Endodermal cell (in vitro differentiated cells): ENCODE results near the gene GDF15. TPM values are rescaled to one million over a fixed set of nuclear protein-coding genes. Genes with fewer than 3 reads are reported as not detected.

Experiments used
- DNase-seq: peaks from one replicate; pipeline ENCODE4 v3.0.0-alpha.2; 2017
- H3K27ac ChIP-seq: 2 replicates; pipeline ENCODE4 v1.5.1; 2013; ENCODE audit warnings: mild to moderate bottlenecking, low read depth, low read length, moderate library complexity
- H3K27me3 ChIP-seq: 2 replicates; pipeline ENCODE4 v1.6.1; 2013; ENCODE audit warnings: mild to moderate bottlenecking, low read length, moderate library complexity; ENCODE audit not compliant: insufficient read depth, control insufficient read depth, poor library complexity, severe bottlenecking
- H3K36me3 ChIP-seq: 2 replicates; pipeline ENCODE4 v1.7.0; 2013; ENCODE audit warnings: mild to moderate bottlenecking, low read length, moderate library complexity; ENCODE audit not compliant: control insufficient read depth, insufficient read depth
- H3K4me1 ChIP-seq: one replicate; pipeline ENCODE4 v1.7.0; 2013; ENCODE audit warnings: low read length; ENCODE audit not compliant: control insufficient read depth, insufficient read depth
- H3K4me3 ChIP-seq: 2 replicates; pipeline ENCODE4 v1.5.1; 2013; ENCODE audit warnings: mild to moderate bottlenecking, low read length, moderate library complexity
- H3K9ac ChIP-seq: 2 replicates; pipeline ENCODE4 v1.6.1; 2013; ENCODE audit warnings: mild to moderate bottlenecking, low read length, moderate library complexity; ENCODE audit not compliant: poor library complexity, severe bottlenecking; ENCODE audit errors: extremely low read depth
- H3K9me3 ChIP-seq: 2 replicates; pipeline ENCODE4 v1.6.1; 2013; ENCODE audit warnings: mild to moderate bottlenecking, low read length, moderate library complexity; ENCODE audit not compliant: control insufficient read depth
- H3K27ac Mint-ChIP-seq: 2 replicates; pipeline ENCODE4 v1.8.0; 2020; ENCODE audit warnings: mixed read lengths
- H3K27me3 Mint-ChIP-seq: 2 replicates; pipeline ENCODE4 v1.8.0; 2021; ENCODE audit warnings: mild to moderate bottlenecking, mixed read lengths; ENCODE audit not compliant: insufficient read depth
- H3K36me3 Mint-ChIP-seq: 2 replicates; pipeline ENCODE4 v1.8.0; 2020; ENCODE audit warnings: low read depth, mixed read lengths
- H3K4me1 Mint-ChIP-seq: 2 replicates; pipeline ENCODE4 v1.8.0; 2020; ENCODE audit warnings: mixed read lengths
- H3K4me3 Mint-ChIP-seq: 2 replicates; pipeline ENCODE4 v1.8.0; 2020; ENCODE audit warnings: mild to moderate bottlenecking, moderate library complexity, mixed read lengths
- H3K9me3 Mint-ChIP-seq: 2 replicates; pipeline ENCODE4 v1.8.0; 2020; ENCODE audit warnings: mild to moderate bottlenecking, mixed read lengths
- WGBS, 2 experiments: methylation state at CpG; one replicate each; pipeline versions ENCODE4 v1.1.5 to v1.1.7; 2013; ENCODE audit warnings: missing lambda C conversion rate in 2 of 2, mixed read lengths in 1 of 2; ENCODE audit not compliant: insufficient coverage in 1 of 2, insufficient read length in 1 of 2; 5-methylcytosine and 5-hydroxymethylcytosine counted together
- total RNA-seq, 2 donors: library from RNA; stranded (reverse); fragmentation: NEBNext Ultra II Directional in 1 of 2; extraction: Animal tissue kit (Norgen Biotek cat#: 25700) in 1 of 2; gene quantifications; 2 replicates in 1 of 2; 3 replicates in 1 of 2; pipeline ENCODE4 v1.2.1, GENCODE V29; 2021
- TF ChIP-seq, protein P1 (sequence below): fragments of 200-600 bp; sonication (generic); conservative IDR thresholded peaks from 2 replicates; pipeline ENCODE4 v1.5.0; 2021; ENCODE audit warnings: antibody characterized with exemption, mild to moderate bottlenecking

GDF15 gene
- total RNA-seq, 2 donors from 2014 or later = 0.90 to 2.2 TPM

DNA sequence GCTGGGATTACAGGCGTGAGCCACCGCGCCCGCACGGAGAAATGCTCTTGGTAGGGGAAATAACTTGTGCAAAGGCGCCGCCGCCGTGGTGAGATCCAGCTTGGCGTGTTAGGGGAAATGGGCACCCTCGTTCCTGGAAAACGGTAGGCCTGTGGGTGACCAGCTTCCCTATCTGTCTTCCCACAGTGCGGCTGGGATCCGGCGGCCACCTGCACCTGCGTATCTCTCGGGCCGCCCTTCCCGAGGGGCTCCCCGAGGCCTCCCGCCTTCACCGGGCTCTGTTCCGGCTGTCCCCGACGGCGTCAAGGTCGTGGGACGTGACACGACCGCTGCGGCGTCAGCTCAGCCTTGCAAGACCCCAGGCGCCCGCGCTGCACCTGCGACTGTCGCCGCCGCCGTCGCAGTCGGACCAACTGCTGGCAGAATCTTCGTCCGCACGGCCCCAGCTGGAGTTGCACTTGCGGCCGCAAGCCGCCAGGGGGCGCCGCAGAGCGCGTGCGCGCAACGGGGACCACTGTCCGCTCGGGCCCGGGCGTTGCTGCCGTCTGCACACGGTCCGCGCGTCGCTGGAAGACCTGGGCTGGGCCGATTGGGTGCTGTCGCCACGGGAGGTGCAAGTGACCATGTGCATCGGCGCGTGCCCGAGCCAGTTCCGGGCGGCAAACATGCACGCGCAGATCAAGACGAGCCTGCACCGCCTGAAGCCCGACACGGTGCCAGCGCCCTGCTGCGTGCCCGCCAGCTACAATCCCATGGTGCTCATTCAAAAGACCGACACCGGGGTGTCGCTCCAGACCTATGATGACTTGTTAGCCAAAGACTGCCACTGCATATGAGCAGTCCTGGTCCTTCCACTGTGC lies 2.4 kb downstream of the GDF15 start:
- Mint-ChIP-seq H3K27me3 (peaks cover 41% of the 10 kb centered on the region), H3K9me3 (no peaks in the 10 kb centered on the region), H3K36me3 (no peaks in the 10 kb centered on the region), H3K4me1 (peaks cover 2% of the 10 kb centered on the region), H3K27ac (no peak overlapping the region), H3K4me3 (peak overlapping the region; percentile 28)
- 28 to 34% methylated on average over 49 to 86 of the region's 86 CpGs for WGBS, 2 experiments
- H3K27me3 ChIP-seq = peaks cover 22% of the 10 kb centered on the region
- H3K4me1 ChIP-seq = no peaks in the 10 kb centered on the region
- no peak overlapping the region for H3K9ac ChIP-seq
- no peak overlapping the region for H3K4me3 ChIP-seq
- DNase-seq = peak; percentile 96
- no peaks in the 10 kb centered on the region for H3K9me3 ChIP-seq
- TF ChIP-seq, protein P1, sequence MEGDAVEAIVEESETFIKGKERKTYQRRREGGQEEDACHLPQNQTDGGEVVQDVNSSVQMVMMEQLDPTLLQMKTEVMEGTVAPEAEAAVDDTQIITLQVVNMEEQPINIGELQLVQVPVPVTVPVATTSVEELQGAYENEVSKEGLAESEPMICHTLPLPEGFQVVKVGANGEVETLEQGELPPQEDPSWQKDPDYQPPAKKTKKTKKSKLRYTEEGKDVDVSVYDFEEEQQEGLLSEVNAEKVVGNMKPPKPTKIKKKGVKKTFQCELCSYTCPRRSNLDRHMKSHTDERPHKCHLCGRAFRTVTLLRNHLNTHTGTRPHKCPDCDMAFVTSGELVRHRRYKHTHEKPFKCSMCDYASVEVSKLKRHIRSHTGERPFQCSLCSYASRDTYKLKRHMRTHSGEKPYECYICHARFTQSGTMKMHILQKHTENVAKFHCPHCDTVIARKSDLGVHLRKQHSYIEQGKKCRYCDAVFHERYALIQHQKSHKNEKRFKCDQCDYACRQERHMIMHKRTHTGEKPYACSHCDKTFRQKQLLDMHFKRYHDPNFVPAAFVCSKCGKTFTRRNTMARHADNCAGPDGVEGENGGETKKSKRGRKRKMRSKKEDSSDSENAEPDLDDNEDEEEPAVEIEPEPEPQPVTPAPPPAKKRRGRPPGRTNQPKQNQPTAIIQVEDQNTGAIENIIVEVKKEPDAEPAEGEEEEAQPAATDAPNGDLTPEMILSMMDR = peak; percentile 100
- no peaks in the 10 kb centered on the region for H3K36me3 ChIP-seq
- no peak overlapping the region for H3K27ac ChIP-seq

DNA sequence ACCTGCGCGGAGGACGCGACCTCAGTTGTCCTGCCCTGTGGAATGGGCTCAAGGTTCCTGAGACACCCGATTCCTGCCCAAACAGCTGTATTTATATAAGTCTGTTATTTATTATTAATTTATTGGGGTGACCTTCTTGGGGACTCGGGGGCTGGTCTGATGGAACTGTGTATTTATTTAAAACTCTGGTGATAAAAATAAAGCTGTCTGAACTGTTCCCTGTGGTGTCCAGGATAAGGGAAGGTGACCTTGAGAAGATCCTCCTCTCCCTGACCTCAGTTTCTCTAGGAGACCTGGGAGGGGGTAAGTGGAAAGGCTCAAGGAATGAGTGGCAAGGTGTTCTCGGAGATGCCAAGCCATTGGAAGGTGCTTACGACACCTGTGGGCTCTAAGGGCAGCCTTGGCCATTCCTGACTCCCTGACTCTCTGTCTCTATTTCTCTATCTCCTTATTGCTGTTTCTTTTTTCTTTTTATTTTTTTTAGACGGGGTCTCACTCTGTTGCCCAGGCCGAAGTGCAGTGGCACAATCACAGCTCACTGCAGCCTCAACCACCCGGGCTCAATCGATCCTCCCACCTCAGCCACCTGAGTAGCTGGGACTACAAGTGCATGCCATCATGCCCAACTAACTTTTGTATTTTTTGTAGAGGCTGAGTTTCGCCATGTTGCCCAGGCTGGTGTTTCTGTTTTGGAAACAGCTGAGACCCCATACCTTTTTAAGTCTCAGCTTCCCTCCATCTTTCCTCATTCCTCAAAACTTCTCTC lies 3.2 kb downstream of the GDF15 start:
- 91 to 93% methylated on average over 11 to 12 of the region's 13 CpGs for WGBS, 2 experiments
- DNase-seq = no peak
- Histone ChIP-seq H3K4me3 (no peak overlapping the region), H3K36me3 (no peaks in the 10 kb centered on the region), H3K9me3 (no peaks in the 10 kb centered on the region), H3K9ac (no peak overlapping the region), H3K27ac (no peak overlapping the region), H3K27me3 (peaks cover 22% of the 10 kb centered on the region), H3K4me1 (no peaks in the 10 kb centered on the region)
- Mint-ChIP-seq H3K27ac (no peak overlapping the region), H3K36me3 (no peaks in the 10 kb centered on the region), H3K9me3 (no peaks in the 10 kb centered on the region), H3K27me3 (peaks cover 42% of the 10 kb centered on the region), H3K4me3 (no peak overlapping the region), H3K4me1 (peaks cover 2% of the 10 kb centered on the region)
- TF ChIP-seq, protein P1 = no peak

DNA sequence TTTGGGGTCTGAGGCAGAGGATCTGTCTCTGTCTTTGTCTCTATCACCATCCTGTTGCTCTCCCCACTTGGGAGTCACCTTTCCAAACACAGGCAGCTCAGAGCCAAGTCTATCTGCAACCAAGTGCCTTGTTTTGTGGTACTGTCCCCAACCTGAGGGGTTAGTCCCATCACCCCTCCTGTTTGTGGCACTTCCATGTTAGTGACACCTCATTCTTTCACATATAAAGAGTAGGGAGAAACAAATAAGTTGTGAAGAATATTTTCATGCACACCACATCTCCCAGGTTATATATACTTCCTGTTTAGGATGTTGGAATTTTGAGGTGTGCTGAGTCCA lies 3.7 kb downstream of the GDF15 start:
- DNase-seq = no peak
- H3K4me3 Mint-ChIP-seq = no peak overlapping the region
- peaks cover 22% of the 10 kb centered on the region for H3K27me3 ChIP-seq
- no peaks in the 10 kb centered on the region for H3K36me3 Mint-ChIP-seq
- H3K9me3 Mint-ChIP-seq = no peaks in the 10 kb centered on the region
- no peak overlapping the region for H3K27ac Mint-ChIP-seq
- TF ChIP-seq, protein P1 = no peak
- no peak overlapping the region for H3K9ac ChIP-seq
- H3K27ac ChIP-seq = no peak overlapping the region
- H3K9me3 ChIP-seq = no peaks in the 10 kb centered on the region
- H3K4me3 ChIP-seq = no peak overlapping the region
- no peaks in the 10 kb centered on the region for H3K4me1 ChIP-seq
- H3K27me3 Mint-ChIP-seq = peaks cover 42% of the 10 kb centered on the region
- no peaks in the 10 kb centered on the region for H3K36me3 ChIP-seq
- H3K4me1 Mint-ChIP-seq = no peaks in the 10 kb centered on the region
